ENCODE data around the gene SLC12A4. TPM values are rescaled to one million over a fixed set of nuclear protein-coding genes. Genes with fewer than 3 reads are reported as not detected.
A peak's percentile ranks its signal among the peaks of the same experiment; 100 is the strongest.

SLC12A4 gene
- total and polyA plus RNA-seq, 10 donors: 4.6 to 68.5 (median 29.4) TPM

DNA sequence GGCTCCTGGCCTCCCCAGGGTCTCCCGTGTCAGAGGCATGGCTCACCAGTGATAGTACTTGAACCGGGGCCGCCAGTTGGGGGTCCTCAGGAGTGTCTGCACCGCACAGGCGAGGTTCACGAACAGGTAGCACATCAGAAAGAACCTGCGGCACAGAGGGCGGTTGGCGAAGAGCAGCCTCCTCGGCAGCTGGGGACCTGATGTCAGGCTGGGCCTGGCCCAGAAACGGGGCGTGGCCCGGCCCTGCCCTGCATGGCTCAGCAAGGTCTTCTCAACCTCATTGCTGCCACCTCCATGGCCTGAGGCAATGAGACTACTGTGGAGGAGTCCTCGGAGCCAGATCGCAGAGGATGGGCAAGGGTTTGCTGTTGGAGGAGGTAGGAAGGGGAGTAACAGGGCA is 20.4 kb downstream of the SLC12A4 start:
- no peak overlapping the region for H3K27ac ChIP-seq
- WGBS, 5 donors: 92 to 98% (median 95%) methylated on average over 6 to 15 of the region's 15 CpGs

GRCh38 chr16:67946966-67947558 is 21.4 kb downstream of the SLC12A4 start:
- DNase-seq: no peak
- no peak overlapping the region for H3K4me3 ChIP-seq
- peak in 1 of 3 donors; percentile 6 for TF ChIP-seq POLR2AphosphoS5 (IDR thresholded peaks at IDR 0.05)
- no peak for TF ChIP-seq POLR2A (IDR thresholded peaks at IDR 0.05)
- no peaks in the 10 kb centered on the region for H3K9me3 ChIP-seq
- 88 to 100% (median 94%) methylated on average over 3 to 28 of the region's 28 CpGs for WGBS, 5 donors
- peaks cover 0 to 45% (median 10%) of the 10 kb centered on the region in 6 donors for H3K4me1 ChIP-seq
- peak overlapping the region in 2 of 8 donors; percentile 11 to 27 for H3K27ac ChIP-seq
- peaks cover 0 to 100% (median 72%) of the 10 kb centered on the region in 6 donors for H3K36me3 ChIP-seq
- intact Hi-C loops (cut with DNase I; ENCODE audit: low total_unique reads): no loop called here
- no peaks in the 10 kb centered on the region for H3K27me3 ChIP-seq (replicated peaks in 1 of 7)

More for the DNA sequence above, 20.4 kb downstream of the SLC12A4 start:
- DNase-seq: no peak
- intact Hi-C loops (cut with DNase I; ENCODE audit: low total_unique reads): no loop called here
- H3K27me3 ChIP-seq (replicated peaks in 1 of 7): no peaks in the 10 kb centered on the region
- no peaks in the 10 kb centered on the region for H3K9me3 ChIP-seq
- H3K4me1 ChIP-seq: peaks cover 0 to 38% (median 10%) of the 10 kb centered on the region in 6 donors
- no peak for TF ChIP-seq POLR2A (IDR thresholded peaks at IDR 0.05)
- peak in 1 of 3 donors; percentile 25 for TF ChIP-seq POLR2AphosphoS5 (IDR thresholded peaks at IDR 0.05)
- no peak for TF ChIP-seq CTCF (IDR thresholded peaks at IDR 0.05 in 8 of 11, conservative IDR thresholded peaks at IDR 0.05 in 3 of 11)
- H3K36me3 ChIP-seq: peaks cover 0 to 100% (median 74%) of the 10 kb centered on the region in 6 donors
- no peak overlapping the region for H3K4me3 ChIP-seq

GRCh38 chr16:67946128-67946569 is 22.3 kb downstream of the SLC12A4 start:
- Histone ChIP-seq H3K4me1 (peaks cover 0 to 52% (median 11%) of the 10 kb centered on the region in 6 donors), H3K9me3 (no peaks in the 10 kb centered on the region), H3K4me3 (no peak overlapping the region), H3K36me3 (peaks cover 0 to 100% (median 64%) of the 10 kb centered on the region in 6 donors), H3K27ac (peak overlapping the region in 1 of 8 donors; percentile 27), H3K27me3 (replicated peaks in 1 of 7) (no peaks in the 10 kb centered on the region)
- DNase-seq: no peak
- TF ChIP-seq CTCF (IDR thresholded peaks at IDR 0.05 in 8 of 11, conservative IDR thresholded peaks at IDR 0.05 in 3 of 11) (no peak), POLR2AphosphoS5 (IDR thresholded peaks at IDR 0.05) (peak in 1 of 3 donors; percentile 50), POLR2A (IDR thresholded peaks at IDR 0.05) (no peak)
- intact Hi-C loops (cut with DNase I; ENCODE audit: low total_unique reads): no loop called here
- 94 to 98% (median 95%) methylated on average over 8 to 20 of the region's 20 CpGs for WGBS, 5 donors

DNA sequence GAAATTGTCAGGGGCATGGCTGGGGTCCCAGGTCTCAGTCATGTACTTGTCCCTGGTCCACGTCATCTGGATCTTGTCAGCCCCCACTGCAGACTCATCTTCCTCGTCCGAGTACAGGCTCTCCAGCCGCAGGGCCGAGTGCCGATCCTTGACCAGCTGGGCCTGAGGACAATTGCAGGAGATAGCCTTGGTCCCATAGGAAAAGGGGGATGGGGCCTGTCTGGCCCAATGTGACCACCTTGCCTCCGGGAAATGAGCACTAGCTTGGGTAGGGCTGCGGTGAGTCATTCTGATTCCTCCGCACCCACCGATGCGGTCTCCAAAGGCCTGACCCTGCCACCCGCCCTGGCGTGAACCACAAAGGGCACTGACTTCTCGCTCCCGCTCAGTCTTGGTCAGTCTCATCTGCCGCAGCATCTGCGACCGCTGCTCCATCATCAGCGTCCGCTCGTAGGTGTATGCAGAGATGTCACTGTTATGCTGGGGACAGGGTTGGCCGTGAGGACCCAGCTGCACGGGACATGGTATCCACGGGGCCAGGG is 23.0 kb downstream of the SLC12A4 start:
- peak overlapping the region in 3 of 8 donors; percentile 8 to 55 (median 27) for H3K27ac ChIP-seq
- intact Hi-C loops (cut with DNase I; ENCODE audit: low total_unique reads): no loop called here

More for the DNA sequence above, 23.0 kb downstream of the SLC12A4 start:
- DNase-seq: no peak
- H3K4me1 ChIP-seq: peaks cover 0 to 53% (median 14%) of the 10 kb centered on the region in 6 donors
- TF ChIP-seq POLR2AphosphoS5 (IDR thresholded peaks at IDR 0.05) (peak in 2 of 3 donors; percentile 36 to 46), POLR2A (IDR thresholded peaks at IDR 0.05) (no peak), CTCF (IDR thresholded peaks at IDR 0.05 in 8 of 11, conservative IDR thresholded peaks at IDR 0.05 in 3 of 11) (no peak)
- H3K4me3 ChIP-seq: no peak overlapping the region
- WGBS, 5 donors: 83 to 91% (median 87%) methylated on average over 21 to 24 of the region's 24 CpGs
- no peaks in the 10 kb centered on the region for H3K27me3 ChIP-seq (replicated peaks in 1 of 7)
- H3K36me3 ChIP-seq: peaks cover 0 to 99% (median 57%) of the 10 kb centered on the region in 6 donors
- no peaks in the 10 kb centered on the region for H3K9me3 ChIP-seq

All from spleen (tissue), 11 donors.